OCI-LY3 (cell line): ENCODE measurements around the gene SCLY.
"Not testable (repeated sequence)": the region's sequence is repeated elsewhere in the genome, so short reads cannot be mapped to it uniquely, and the experiment has no call there.

Source experiments
- H2AFZ ChIP-seq: fragments of 200-600, 300-600 bp; shearing (Covaris generic); 2 replicates; pipeline ENCODE4 v1.6.0; 2014; ENCODE audit warnings: antibody characterized with exemption, low read depth, low read length
- H3K27ac ChIP-seq: fragments of 200-600, 300-600 bp; sonication (generic); 2 replicates; pipeline ENCODE4 v1.5.1; 2014; ENCODE audit warnings: mild to moderate bottlenecking, low read length, moderate library complexity, mixed read lengths
- H3K27me3 ChIP-seq: fragments of 200-600, 300-600 bp; sonication (generic); 2 replicates; pipeline ENCODE4 v1.6.1; 2014; ENCODE audit warnings: low read depth, low read length, mixed read lengths
- H3K36me3 ChIP-seq: fragments of 200-600, 300-600 bp; sonication (generic); replicated peaks from 2 replicates; pipeline ENCODE3; 2014; ENCODE audit warnings: low read depth, low read length, mixed read lengths
- H3K4me1 ChIP-seq: fragments of 300-600, 200-600 bp; sonication (generic); 2 replicates; pipeline ENCODE4 v1.6.1; 2014; ENCODE audit warnings: low read length, mixed read lengths
- H3K4me2 ChIP-seq: fragments of 200-600, 300-600 bp; sonication (generic); 2 replicates; pipeline ENCODE4 v1.6.1; 2014; ENCODE audit warnings: low read length, mixed read lengths
- H3K4me3 ChIP-seq: fragments of 300-600, 200-600 bp; sonication (generic); 2 replicates; pipeline ENCODE4 v1.5.1; 2014; ENCODE audit warnings: antibody characterized with exemption, mild to moderate bottlenecking, low read length, moderate library complexity
- H3K79me2 ChIP-seq: fragments of 300-600, 200-600 bp; shearing (Covaris generic); 2 replicates; pipeline ENCODE4 v1.6.1; 2014; ENCODE audit warnings: mild to moderate bottlenecking, low read length, mixed read lengths
- H3K9ac ChIP-seq: fragments of 300-600, 200-600 bp; shearing (Covaris generic); 2 replicates; pipeline ENCODE4 v1.6.0; 2014; ENCODE audit warnings: mild to moderate bottlenecking, low read length, moderate library complexity
- H3K9me3 ChIP-seq: fragments of 200-600, 300-600 bp; shearing (Covaris generic); 2 replicates; pipeline ENCODE4 v1.6.1; 2014; ENCODE audit warnings: low read length, mixed read lengths; ENCODE audit not compliant: insufficient read depth
- H4K20me1 ChIP-seq: fragments of 200-600, 300-600 bp; sonication (generic); 2 replicates; pipeline ENCODE4 v1.6.1; 2016; ENCODE audit warnings: low read length, mixed read lengths; ENCODE audit not compliant: insufficient read depth
- EZH2phosphoT487 ChIP-seq: fragments of 200-600 bp; shearing (Covaris generic); IDR thresholded peaks from 2 replicates; pipeline ENCODE4 v1.6.1; 2018; ENCODE audit warnings: antibody characterized with exemption, mixed run types, low read depth
- TF ChIP-seq, protein P1 (sequence below): fragments of 200-600, 300-600 bp; sonication (generic); IDR thresholded peaks from 2 replicates; pipeline ENCODE4 v1.5.1; 2014; ENCODE audit warnings: antibody characterized with exemption, low read length, low read depth

SCLY gene

GRCh38 chr2:238108423-238109183 is 47.8 kb downstream of the SCLY start:
- Histone ChIP-seq H3K4me2 (peak overlapping the region; percentile 100), H3K9ac (no peak overlapping the region), H4K20me1 (no peaks in the 10 kb centered on the region), H3K27ac (no peak overlapping the region), H3K4me1 (peaks cover 30% of the 10 kb centered on the region), H3K4me3 (no peak overlapping the region), H3K79me2 (no peaks in the 10 kb centered on the region), H3K27me3 (no peaks in the 10 kb centered on the region), H2AFZ (no peak overlapping the region), H3K9me3 (no peaks in the 10 kb centered on the region; the same call in 1 of the 2 replicates), H3K36me3 (no peaks in the 10 kb centered on the region)
- TF ChIP-seq, protein P1, sequence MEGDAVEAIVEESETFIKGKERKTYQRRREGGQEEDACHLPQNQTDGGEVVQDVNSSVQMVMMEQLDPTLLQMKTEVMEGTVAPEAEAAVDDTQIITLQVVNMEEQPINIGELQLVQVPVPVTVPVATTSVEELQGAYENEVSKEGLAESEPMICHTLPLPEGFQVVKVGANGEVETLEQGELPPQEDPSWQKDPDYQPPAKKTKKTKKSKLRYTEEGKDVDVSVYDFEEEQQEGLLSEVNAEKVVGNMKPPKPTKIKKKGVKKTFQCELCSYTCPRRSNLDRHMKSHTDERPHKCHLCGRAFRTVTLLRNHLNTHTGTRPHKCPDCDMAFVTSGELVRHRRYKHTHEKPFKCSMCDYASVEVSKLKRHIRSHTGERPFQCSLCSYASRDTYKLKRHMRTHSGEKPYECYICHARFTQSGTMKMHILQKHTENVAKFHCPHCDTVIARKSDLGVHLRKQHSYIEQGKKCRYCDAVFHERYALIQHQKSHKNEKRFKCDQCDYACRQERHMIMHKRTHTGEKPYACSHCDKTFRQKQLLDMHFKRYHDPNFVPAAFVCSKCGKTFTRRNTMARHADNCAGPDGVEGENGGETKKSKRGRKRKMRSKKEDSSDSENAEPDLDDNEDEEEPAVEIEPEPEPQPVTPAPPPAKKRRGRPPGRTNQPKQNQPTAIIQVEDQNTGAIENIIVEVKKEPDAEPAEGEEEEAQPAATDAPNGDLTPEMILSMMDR = no peak
- no peak for TF ChIP-seq EZH2phosphoT487

GRCh38 chr2:238113611-238114010 is 52.8 kb downstream of the SCLY start:
- no peaks in the 10 kb centered on the region for H3K36me3 ChIP-seq
- no peak overlapping the region for H3K27ac ChIP-seq
- no peaks in the 10 kb centered on the region for H3K79me2 ChIP-seq
- peaks cover 7% of the 10 kb centered on the region for H3K4me1 ChIP-seq
- no peak overlapping the region for H3K4me3 ChIP-seq
- no peak overlapping the region for H2AFZ ChIP-seq
- no peaks in the 10 kb centered on the region; the same call in 1 of the 2 replicates for H3K9me3 ChIP-seq
- H3K9ac ChIP-seq = no peak overlapping the region
- TF ChIP-seq, protein P1 = no peak
- TF ChIP-seq EZH2phosphoT487 = no peak
- H3K27me3 ChIP-seq = no peaks in the 10 kb centered on the region
- no peaks in the 10 kb centered on the region for H4K20me1 ChIP-seq
- no peak overlapping the region for H3K4me2 ChIP-seq

- Histone ChIP-seq H3K9me3 (no peaks in the 10 kb centered on the region; the same call in 1 of the 2 replicates), H2AFZ (no peak overlapping the region), H3K9ac (no peak overlapping the region), H4K20me1 (no peaks in the 10 kb centered on the region), H3K36me3 (no peaks in the 10 kb centered on the region), H3K4me1 (peaks cover 1% of the 10 kb centered on the region), H3K4me3 (no peak overlapping the region), H3K79me2 (no peaks in the 10 kb centered on the region), H3K27ac (no peak overlapping the region), H3K27me3 (no peaks in the 10 kb centered on the region), H3K4me2 (no peak overlapping the region)
- TF ChIP-seq EZH2phosphoT487 = no peak
- TF ChIP-seq, protein P1 = no peak
Measured at GRCh38 chr2:238114331-238114841, 53.6 kb downstream of the SCLY start.

DNA sequence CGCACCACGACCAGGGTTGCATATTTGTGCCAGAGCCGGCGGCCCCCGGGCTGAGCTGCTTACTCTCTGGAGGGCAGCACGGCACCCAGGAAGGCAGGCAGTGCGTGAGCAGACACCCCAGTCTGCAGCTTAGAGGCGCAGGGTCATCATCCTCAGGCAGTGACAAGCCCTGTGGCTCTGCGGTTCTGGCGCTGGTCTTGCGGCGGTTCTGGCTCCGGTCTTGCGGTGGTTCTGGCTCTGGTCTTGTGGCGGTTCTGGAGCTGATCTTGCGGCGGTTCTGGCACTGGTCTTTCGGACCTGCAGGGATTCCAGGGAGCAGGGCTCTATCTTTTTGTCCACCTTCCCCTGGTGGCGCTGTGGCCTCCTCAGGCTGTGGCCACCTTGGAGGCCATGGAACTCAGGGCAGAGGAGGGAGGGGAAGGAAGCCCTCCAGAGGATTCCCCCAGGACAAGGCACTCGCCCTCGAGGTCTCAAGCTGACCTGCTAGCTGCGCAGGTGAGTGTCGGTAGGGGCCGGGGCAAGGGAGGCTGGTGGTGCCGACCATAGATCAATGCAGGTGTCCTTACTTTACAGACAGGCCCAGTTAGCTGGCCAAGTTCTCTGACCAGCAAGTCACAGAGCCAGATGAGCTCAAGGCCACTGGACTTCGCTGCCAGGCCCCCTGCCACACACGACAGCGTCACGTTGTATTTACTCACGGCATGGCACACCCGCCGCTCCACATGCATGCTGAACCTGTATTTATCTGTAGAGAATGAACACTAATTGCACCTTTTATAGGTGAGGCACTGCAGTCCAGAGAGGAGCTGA is 54.3 kb downstream of the SCLY start:
- no peaks in the 10 kb centered on the region for H3K27me3 ChIP-seq
- H3K9ac ChIP-seq = no peak overlapping the region
- no peaks in the 10 kb centered on the region for H3K36me3 ChIP-seq
- no peaks in the 10 kb centered on the region; the same call in 1 of the 2 replicates for H3K9me3 ChIP-seq
- TF ChIP-seq EZH2phosphoT487 = no peak
- TF ChIP-seq, protein P1 = no peak
- H3K27ac ChIP-seq = no peak overlapping the region
- no peak overlapping the region for H3K4me2 ChIP-seq
- H4K20me1 ChIP-seq = no peaks in the 10 kb centered on the region
- no peak overlapping the region for H2AFZ ChIP-seq
- no peaks in the 10 kb centered on the region for H3K79me2 ChIP-seq
- H3K4me3 ChIP-seq = no peak overlapping the region
- peaks cover 8% of the 10 kb centered on the region for H3K4me1 ChIP-seq

DNA sequence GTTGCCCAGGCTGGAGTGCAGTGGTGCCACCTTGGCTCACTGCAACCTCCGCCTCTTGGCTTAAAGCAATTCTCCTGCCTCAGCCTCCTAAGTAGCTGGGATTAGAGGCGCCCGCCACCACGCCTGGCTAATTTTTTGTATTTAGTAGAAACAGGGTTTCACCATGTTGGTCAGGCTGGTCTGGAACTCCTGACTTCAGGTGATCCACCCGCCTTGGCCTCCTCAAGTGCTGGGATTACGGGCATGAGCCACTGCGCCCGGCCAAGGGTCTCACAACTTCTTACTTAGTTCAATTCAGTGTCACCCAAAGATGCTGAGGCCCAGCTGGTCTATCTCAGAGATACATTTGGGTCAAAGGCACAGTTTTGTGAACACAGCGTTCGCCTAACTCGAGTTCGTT is 54.9 kb downstream of the SCLY start:
- not testable (repeated sequence) for H3K9me3 ChIP-seq, H3K79me2 ChIP-seq, H2AFZ ChIP-seq, H3K4me3 ChIP-seq, H4K20me1 ChIP-seq, H3K9ac ChIP-seq, H3K27ac ChIP-seq, H3K4me2 ChIP-seq, H3K36me3 ChIP-seq, H3K27me3 ChIP-seq
- H3K4me1 ChIP-seq = peaks cover 12% of the 10 kb centered on the region
